H1 (cell line): Measurements from ENCODE around the gene ANO9. TPM values are rescaled to one million over a fixed set of nuclear protein-coding genes. Genes with fewer than 3 reads are reported as not detected.

Experiments used
- CTCF ChIA-PET: fragments of 300-600 bp; sonication (Branson Sonifier 250); formaldehyde crosslinking; loops from one replicate; lab custom pipeline; 2021; ENCODE audit not compliant: partially characterized antibody; lab: Charles Lee
- POLR2A ChIA-PET: fragments of 300-600 bp; sonication (Branson Sonifier 250); formaldehyde crosslinking; loops from one replicate; lab custom pipeline; 2021; ENCODE audit warnings: inconsistent platforms; ENCODE audit not compliant: partially characterized antibody; lab: Charles Lee
- DNase-seq, 2 experiments: peaks; one replicate each; pipeline versions ENCODE4 v3.0.0 to v3.0.0-alpha.2; 2010 to 2022; ENCODE audit warnings: low spot score in 2 of 2, low read depth in 1 of 2, mixed read lengths in 1 of 2
- FAIRE-seq: peaks from 2 replicates; lab custom pipeline; 2011; peaks lifted over from hg19 to GRCh38; lab: Jason Lieb, UNC
- H2AFZ ChIP-seq: 2 replicates; pipeline ENCODE4 v1.8.1; 2012; ENCODE audit warnings: low read length, inconsistent platforms
- H2AK5ac ChIP-seq: 2 replicates; pipeline ENCODE4 v1.6.1; 2013; ENCODE audit warnings: low read depth, low read length
- H2BK120ac ChIP-seq: replicated peaks from 2 replicates; pipeline ENCODE3; 2013; ENCODE audit warnings: low read depth, low read length, inconsistent platforms
- H2BK12ac ChIP-seq: 2 replicates; pipeline ENCODE4 v1.6.1; 2013; ENCODE audit warnings: low read depth, low read length
- H2BK15ac ChIP-seq: 2 replicates; pipeline ENCODE4 v1.6.1; 2013; ENCODE audit warnings: low read length
- H2BK20ac ChIP-seq: 2 replicates; pipeline ENCODE4 v1.6.1; 2013; ENCODE audit warnings: low read length
- H2BK5ac ChIP-seq: 2 replicates; pipeline ENCODE4 v1.6.1; 2013; ENCODE audit warnings: low read depth, low read length
- H3K14ac ChIP-seq: 2 replicates; pipeline ENCODE4 v1.6.1; 2013; ENCODE audit warnings: inconsistent platforms; ENCODE audit not compliant: insufficient read length
- H3K18ac ChIP-seq: 2 replicates; pipeline ENCODE4 v1.6.1; 2013; ENCODE audit warnings: low read length; ENCODE audit errors: extremely low read depth
- H3K23ac ChIP-seq: 2 replicates; pipeline ENCODE4 v1.6.1; 2013; ENCODE audit warnings: inconsistent platforms; ENCODE audit not compliant: insufficient read length
- H3K23me2 ChIP-seq: 2 replicates; pipeline ENCODE4 v1.6.1; 2013; ENCODE audit warnings: low read depth, low read length
- H3K27ac ChIP-seq: 2 replicates; pipeline ENCODE4 v1.6.1; 2011; ENCODE audit warnings: low read depth, low read length, inconsistent platforms
- H3K27me3 ChIP-seq, 4 experiments: replicated peaks in 1 of 4; 1 replicate in 1 of 4; 2 replicates in 3 of 4; pipeline versions ENCODE4 v1.6.1 to v1.8.1; 2011 to 2013; ENCODE audit warnings: low read length in 3 of 4, mild to moderate bottlenecking in 3 of 4, inconsistent platforms in 2 of 4, mixed read lengths in 2 of 4, moderate library complexity in 1 of 4; ENCODE audit not compliant: control insufficient read depth in 3 of 4, insufficient read depth in 3 of 4; ENCODE audit errors: extremely low read depth in 1 of 4
- H3K36me3 ChIP-seq, 4 experiments: 2 replicates each; pipeline versions ENCODE4 v1.6.1 to v1.8.1; 2011 to 2013; ENCODE audit warnings: mild to moderate bottlenecking in 4 of 4, low read length in 3 of 4, moderate library complexity in 2 of 4, control low read depth in 1 of 4, inconsistent platforms in 1 of 4; ENCODE audit not compliant: insufficient read depth in 4 of 4, control insufficient read depth in 2 of 4
- H3K4ac ChIP-seq: replicated peaks from 2 replicates; pipeline ENCODE3; 2013; ENCODE audit warnings: low read length, low read depth, mixed read lengths, inconsistent platforms; ENCODE audit not compliant: insufficient read length
- H3K4me1 ChIP-seq, 4 experiments: replicated peaks in 1 of 4; 1 replicate in 1 of 4; 2 replicates in 3 of 4; pipeline versions ENCODE4 v1.6.1 to v1.8.1; 2011 to 2013; ENCODE audit warnings: low read length in 3 of 4, inconsistent platforms in 2 of 4, mixed read lengths in 1 of 4; ENCODE audit not compliant: insufficient read depth in 4 of 4, control insufficient read depth in 3 of 4
- H3K4me2 ChIP-seq, 2 experiments: 2 replicates each; pipeline versions ENCODE4 v1.6.1 to v1.8.1; 2011 to 2013; ENCODE audit warnings: low read depth in 2 of 2, low read length in 2 of 2, control low read depth in 1 of 2, inconsistent platforms in 1 of 2, mild to moderate bottlenecking in 1 of 2; ENCODE audit not compliant: insufficient read depth in 1 of 2
- H3K4me3 ChIP-seq, 4 experiments: fragments of 200-600, 300-600 bp in 1 of 4; sonication (generic), shearing (Covaris generic), sonication (Bioruptor Twin) in 1 of 4; 2 replicates each; pipeline versions ENCODE4 v1.5.1 to v1.8.1; 2011 to 2016; ENCODE audit warnings: low read length in 4 of 4, low read depth in 3 of 4, control low read depth in 2 of 4, inconsistent platforms in 2 of 4, mild to moderate bottlenecking in 2 of 4, mixed read lengths in 1 of 4, moderate library complexity in 1 of 4; ENCODE audit not compliant: insufficient read depth in 2 of 4; ENCODE audit errors: extremely low read depth in 1 of 4
- H3K56ac ChIP-seq: replicated peaks from 2 replicates; pipeline ENCODE3; 2013; ENCODE audit warnings: low read depth, mild to moderate bottlenecking, mixed read lengths, low read length, inconsistent platforms; ENCODE audit not compliant: insufficient read length
- H3K79me1 ChIP-seq: 2 replicates; pipeline ENCODE4 v1.6.1; 2013; ENCODE audit warnings: low read depth, low read length, control low read depth
- H3K79me2 ChIP-seq, 2 experiments: 2 replicates each; pipeline versions ENCODE4 v1.6.1 to v1.8.1; 2012 to 2013; ENCODE audit warnings: low read length in 2 of 2, mild to moderate bottlenecking in 2 of 2, inconsistent platforms in 1 of 2; ENCODE audit not compliant: insufficient read depth in 2 of 2, control insufficient read depth in 1 of 2
- H3K9ac ChIP-seq, 4 experiments: replicated peaks in 1 of 4; 1 replicate in 1 of 4; 2 replicates in 3 of 4; pipeline versions ENCODE4 v1.6.1 to v1.8.1; 2011 to 2013; ENCODE audit warnings: low read depth in 3 of 4, low read length in 3 of 4, control low read depth in 2 of 4, mild to moderate bottlenecking in 2 of 4, moderate library complexity in 2 of 4, inconsistent platforms in 1 of 4; ENCODE audit errors: extremely low read depth in 1 of 4
- H3K9me3 ChIP-seq, 2 experiments: 2 replicates each; pipeline versions ENCODE4 v1.6.1 to v1.8.1; 2012 to 2013; ENCODE audit warnings: mild to moderate bottlenecking in 2 of 2, moderate library complexity in 2 of 2, control low read depth in 1 of 2, inconsistent platforms in 1 of 2, low read depth in 1 of 2, low read length in 1 of 2, mixed read lengths in 1 of 2; ENCODE audit not compliant: insufficient read depth in 2 of 2
- H4K20me1 ChIP-seq, 2 experiments: replicated peaks in 1 of 2; 2 replicates each; pipeline versions ENCODE3 to v1.8.1; 2011 to 2013; ENCODE audit warnings: inconsistent platforms in 2 of 2, low read length in 2 of 2, mild to moderate bottlenecking in 1 of 2; ENCODE audit not compliant: insufficient read depth in 2 of 2, control insufficient read depth in 1 of 2
- H4K5ac ChIP-seq: 2 replicates; pipeline ENCODE4 v1.6.1; 2013; ENCODE audit warnings: low read length, low read depth, mixed read lengths, inconsistent platforms; ENCODE audit not compliant: insufficient read length
- H4K8ac ChIP-seq: 2 replicates; pipeline ENCODE4 v1.8.0; 2013; ENCODE audit warnings: mild to moderate bottlenecking, moderate library complexity, low read length, inconsistent platforms; ENCODE audit not compliant: insufficient read depth; ENCODE audit errors: extremely low read depth
- H4K91ac ChIP-seq: replicated peaks from 2 replicates; pipeline ENCODE3; 2013; ENCODE audit warnings: low read length, mixed read lengths, inconsistent platforms; ENCODE audit not compliant: insufficient read length
- GTF2F1 ChIP-seq: IDR thresholded peaks from 2 replicates; pipeline ENCODE4 v1.6.1; 2012; ENCODE audit warnings: low read depth, low read length, improper control_type of control experiment, borderline replicate concordance
- WGBS, 2 experiments: shearing (Covaris generic) in 1 of 2; methylation state at CpG; one replicate each; pipeline versions ENCODE4 v1.1.6 to v1.1.7; 2013 to 2015; ENCODE audit warnings: low lambda C conversion rate in 2 of 2, mixed read lengths in 2 of 2, inconsistent platforms in 1 of 2, low coverage in 1 of 2, missing lambda C conversion rate in 1 of 2; ENCODE audit not compliant: insufficient replicate concordance in 2 of 2, insufficient coverage in 1 of 2, insufficient read length in 1 of 2; ENCODE audit errors: extremely low coverage in 1 of 2, missing lambda C conversion rate in 1 of 2; 5-methylcytosine and 5-hydroxymethylcytosine counted together
- polyA plus RNA-seq, 7 experiments: library from polyadenylated mRNA; depleted of rRNA in 3 of 7; stranded (reverse) in 5 of 7; unstranded in 2 of 7; fragments of >200 nt in 5 of 7; fragments of 200-250 nt in 2 of 7; gene quantifications; 1 replicate in 5 of 7; 2 replicates in 1 of 7; 4 replicates in 1 of 7; pipeline versions ENCODE4 v1.2.1 to v1.2.3, GENCODE V29; 2011 to 2013; ENCODE audit warnings: missing spikeins in 2 of 7, mixed read lengths in 2 of 7
- total RNA-seq: library from RNA; stranded (reverse); fragmentation: NEBNext Ultra II Directional; extraction: Animal tissue kit (Norgen Biotek cat#: 25700); gene quantifications from 2 replicates; pipeline ENCODE4 v1.2.1, GENCODE V29; 2021

ANO9 gene
- total and polyA plus RNA-seq, 2 of the 8 experiments (the other 6 are each of a cell fraction or from before 2014, with no cell fraction given): 20.0 to 20.7 TPM

GRCh38 chr11:380491-380890 is 61.3 kb downstream of the ANO9 start:
- WGBS, 2 experiments: 96% methylated on average over 10 of the region's 23 CpGs; no CpG with 5 or more reads in 1 of the 2 experiments
- Histone ChIP-seq H3K56ac (no peak overlapping the region), H3K4me1 (no peaks in the 10 kb centered on the region), H2BK120ac (no peak overlapping the region), H3K4me2 (no peak overlapping the region), H2BK20ac (no peak overlapping the region), H4K8ac (peak overlapping the region; percentile 68), H3K4ac (no peak overlapping the region), H3K14ac (no peak overlapping the region), H4K5ac (no peak overlapping the region), H3K23me2 (no peaks in the 10 kb centered on the region), H2BK12ac (no peak overlapping the region), H3K9ac (no peak overlapping the region), H2BK15ac (no peak overlapping the region), H3K4me3 (no peak overlapping the region), H3K79me2 (no peaks in the 10 kb centered on the region), H2AK5ac (no peak overlapping the region), H2BK5ac (no peak overlapping the region), H2AFZ (no peak overlapping the region), H3K27ac (no peak overlapping the region), H3K79me1 (no peaks in the 10 kb centered on the region), H4K20me1 (peaks cover 0 to 6% of the 10 kb centered on the region in 2 experiments), H4K91ac (no peak overlapping the region)
- CTCF ChIA-PET: interaction anchor here (1.0 kb wide), 1 partner anchor 17 kb away, joined by 3 read pairs; no protein-coding TSS in a partner anchor
- no peak for DNase-seq
- no peak for TF ChIP-seq GTF2F1
- TF ChIP-seq, all 59 proteins: peak for 0
- no peak for FAIRE-seq
- peaks cover 0 to 43% (median 6%) of the 10 kb centered on the region in 4 experiments; a peak in 5 of 8 replicates for H3K36me3 ChIP-seq
- no peak overlapping the region for H3K18ac ChIP-seq
- POLR2A ChIA-PET: interaction anchor here (1.3 to 1.9 kb wide), 4 partner anchors 12 to 26 kb away, joined by 3 to 6 read pairs (median 4); partner anchors contain the start of gene B4GALNT4
- no peak overlapping the region for H3K23ac ChIP-seq
- H3K9me3 ChIP-seq: peaks cover 0 to under 1% of the 10 kb centered on the region in 2 experiments; a peak in 2 of 4 replicates
- no peaks in the 10 kb centered on the region for H3K27me3 ChIP-seq
